AG09319 (cell line): ENCODE results near the gene DAPK2.

Source experiments
- DNase-seq: peaks from one replicate; pipeline ENCODE4 v3.0.0-alpha.2; 2010; ENCODE audit warnings: low read depth; ENCODE audit errors: extremely low read depth
- CTCF ChIP-seq: IDR thresholded peaks from 2 replicates; pipeline ENCODE4 v1.5.1; 2011; ENCODE audit warnings: low read depth, mild to moderate bottlenecking, inconsistent platforms, low read length, moderate library complexity

Gene DAPK2

GRCh38 chr15:63986185-63986680 lies 60.1 kb downstream of the DAPK2 start:
- no peak for DNase-seq

GRCh38 chr15:63985221-63986184 lies 60.8 kb downstream of the DAPK2 start:
- no peak for DNase-seq
- no peak for TF ChIP-seq CTCF

More at GRCh38 chr15:63986185-63986680, 60.1 kb downstream of the DAPK2 start:
- no peak for TF ChIP-seq CTCF

- TF ChIP-seq CTCF = no peak
- no peak for DNase-seq
These were observed 62.0 kb downstream of the DAPK2 start for GRCh38 chr15:63984331-63984730.

- DNase-seq = no peak
- no peak for TF ChIP-seq CTCF
These were observed 63.1 kb downstream of the DAPK2 start for GRCh38 chr15:63983061-63983711.

- no peak for DNase-seq
- no peak for TF ChIP-seq CTCF
These were observed 63.9 kb downstream of the DAPK2 start for GRCh38 chr15:63982381-63982854.

- no peak for TF ChIP-seq CTCF
- DNase-seq = no peak
These were observed 64.5 kb downstream of the DAPK2 start for GRCh38 chr15:63981596-63982320.
